Measurements from ENCODE around the gene ELANE.
"Not testable (repeated sequence)": the region's sequence is repeated elsewhere in the genome, so short reads cannot be mapped to it uniquely, and the experiment has no call there.

ELANE gene

DNA sequence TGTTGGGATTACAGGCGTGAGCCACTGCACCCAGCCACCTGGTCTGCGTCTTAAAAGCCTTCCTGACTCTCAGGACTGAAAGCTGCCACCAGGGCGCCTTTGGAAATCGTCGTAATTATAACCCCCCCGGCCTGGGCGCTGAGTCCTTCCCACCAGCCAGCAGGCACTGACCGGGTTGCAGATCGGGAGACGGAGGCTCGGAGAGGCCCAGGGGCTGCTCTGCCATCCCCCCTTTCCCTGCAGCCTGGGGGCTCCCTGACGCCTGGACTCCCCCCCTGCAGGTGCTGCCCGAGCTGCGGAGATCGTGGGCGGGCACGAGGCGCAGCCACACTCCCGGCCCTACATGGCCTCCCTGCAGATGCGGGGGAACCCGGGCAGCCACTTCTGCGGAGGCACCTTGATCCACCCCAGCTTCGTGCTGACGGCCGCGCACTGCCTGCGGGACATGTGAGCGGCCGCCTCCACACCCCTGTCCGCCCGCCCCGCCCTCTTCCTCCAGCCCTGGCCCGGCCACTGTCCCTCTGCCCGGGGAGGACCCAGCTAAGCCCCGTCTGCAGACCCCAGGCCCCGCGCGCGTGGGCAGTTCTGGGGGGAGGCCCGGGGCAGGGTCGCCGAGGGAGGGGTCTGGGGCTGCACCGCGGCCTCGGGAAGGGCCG, 8.8 kb upstream of the ELANE start:
- DNase-seq = peak in 2 of 3 donors; percentile 37 to 75

GRCh38 chr19:843836-844545, 8.1 kb upstream of the ELANE start:
- DNase-seq = no peak

DNA sequence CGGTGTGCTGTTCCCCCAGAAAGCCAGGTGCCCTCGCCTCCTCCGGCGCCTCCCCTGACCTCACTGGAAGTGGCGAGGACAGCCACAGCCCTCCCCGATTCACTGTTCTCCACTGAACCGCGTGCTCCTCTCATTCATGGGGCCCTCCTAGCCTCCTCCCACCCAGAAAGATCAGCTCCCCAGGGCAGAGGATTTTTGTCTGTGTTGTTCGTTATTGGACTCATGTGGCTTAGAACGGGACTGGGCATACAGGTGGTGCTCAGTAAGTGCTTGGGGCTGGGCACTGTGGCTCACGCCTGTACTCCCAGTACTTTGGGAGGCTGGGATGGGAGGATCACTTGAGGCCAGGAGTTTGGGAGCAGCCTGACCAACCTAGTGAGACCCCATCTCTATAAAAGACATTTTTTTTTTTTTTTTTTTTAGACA, 7.5 kb upstream of the ELANE start:
- DNase-seq = no peak

GRCh38 chr19:845707-846521, 6.2 kb upstream of the ELANE start:
- DNase-seq = no peak

DNA sequence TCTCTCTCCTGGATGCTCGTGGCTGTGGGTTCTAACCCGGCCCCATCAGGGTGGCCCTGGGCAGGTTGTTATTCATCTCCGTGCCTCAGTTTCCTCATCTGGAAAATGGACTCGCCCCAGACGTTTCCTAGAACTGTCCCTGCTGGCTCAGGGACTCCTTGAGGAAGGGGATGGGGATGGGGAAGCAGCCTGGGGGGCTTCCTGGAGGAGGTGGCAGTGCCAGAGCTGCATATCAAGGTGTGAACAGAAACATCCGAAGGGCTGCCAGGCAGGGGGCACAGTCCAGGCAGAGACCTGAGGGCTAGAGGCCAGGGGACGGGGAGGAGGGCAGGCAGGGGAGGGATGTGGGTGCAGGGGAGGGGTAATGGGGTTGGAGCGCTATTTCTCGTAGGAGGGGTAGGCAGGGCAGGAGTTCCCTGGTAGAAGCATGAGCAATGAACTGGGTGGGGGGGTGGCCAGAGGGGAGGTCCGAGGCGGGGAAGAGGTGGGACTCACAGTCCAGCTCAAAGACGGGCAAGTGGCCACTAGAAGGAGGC, 3.6 kb upstream of the ELANE start:
- DNase-seq = peak in 2 of 3 donors; percentile 31 to 51

DNA sequence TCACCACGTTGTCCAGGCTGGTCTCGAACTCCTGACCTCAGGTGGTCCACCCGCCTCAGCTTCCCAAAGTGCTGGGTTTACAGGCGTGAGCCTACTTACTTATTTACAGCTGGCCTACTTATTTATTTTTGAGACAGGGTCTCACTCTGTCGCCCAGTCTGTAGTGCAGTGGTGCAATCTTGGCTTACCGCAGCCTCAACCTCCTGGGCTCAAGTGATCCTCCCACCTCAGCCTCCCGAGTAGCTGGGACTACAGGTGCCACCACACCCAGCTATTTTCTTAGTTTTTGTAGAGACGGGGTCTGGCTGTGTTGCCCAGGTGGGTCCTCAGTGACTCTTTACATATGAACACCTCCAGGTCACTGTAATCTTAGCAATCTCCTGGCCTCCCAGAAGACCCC, 2.9 kb upstream of the ELANE start:
- DNase-seq = not testable (repeated sequence)

- peak; percentile 55 to 82 (median 70) for DNase-seq
Observed at GRCh38 chr19:850221-850978, 1.7 kb upstream of the ELANE start.

- no peak for DNase-seq
Observed at GRCh38 chr19:850979-851335, 1.1 kb upstream of the ELANE start.

DNA sequence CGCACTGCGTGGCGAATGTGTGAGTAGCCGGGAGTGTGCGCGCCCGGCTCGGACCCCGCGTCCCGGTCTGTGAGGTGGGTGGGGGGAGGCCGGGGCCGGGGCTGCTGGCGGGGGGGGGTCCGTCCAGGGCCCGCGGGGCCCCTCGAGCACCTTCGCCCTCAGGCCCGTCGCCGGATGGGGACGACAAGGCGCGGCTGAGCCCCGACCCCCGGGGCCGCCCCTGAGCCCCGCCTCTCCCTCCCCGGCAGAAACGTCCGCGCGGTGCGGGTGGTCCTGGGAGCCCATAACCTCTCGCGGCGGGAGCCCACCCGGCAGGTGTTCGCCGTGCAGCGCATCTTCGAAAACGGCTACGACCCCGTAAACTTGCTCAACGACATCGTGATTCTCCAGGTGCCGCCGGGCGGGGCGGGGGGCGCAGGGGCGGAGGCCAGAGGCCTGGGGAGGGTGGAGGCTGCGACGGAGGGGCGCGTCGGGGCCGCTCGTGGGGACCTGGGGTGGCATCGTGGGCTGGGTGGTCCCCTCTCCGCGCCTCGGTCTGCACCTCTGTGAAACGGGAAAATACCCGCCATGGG, 997 bp downstream of the ELANE start:
- no peak for DNase-seq

GRCh38 chr19:853614-854220, 1.6 kb downstream of the ELANE start:
- DNase-seq = not testable (repeated sequence)

GRCh38 chr19:854549-854948, 2.4 kb downstream of the ELANE start:
- DNase-seq = no peak

DNA sequence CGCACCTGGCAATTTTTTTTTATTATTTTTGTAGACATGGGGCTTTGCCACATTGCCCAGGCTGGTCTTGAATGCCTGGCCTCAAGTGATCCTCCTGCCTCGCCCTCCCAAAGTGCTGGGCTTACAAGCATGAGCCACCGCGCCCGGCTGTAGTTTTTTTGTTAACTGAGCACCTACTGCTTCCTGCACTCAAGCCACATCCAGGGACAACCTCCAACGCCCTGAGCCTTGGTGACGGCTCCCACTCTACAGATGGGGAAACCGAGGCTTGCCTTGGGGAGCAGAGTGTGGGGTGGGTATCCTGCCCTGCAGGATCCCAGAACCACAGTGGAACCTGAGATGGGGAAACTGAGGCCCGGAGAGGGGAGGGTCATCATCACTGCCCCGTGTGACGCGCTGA, 3.0 kb downstream of the ELANE start:
- no peak for DNase-seq

DNA sequence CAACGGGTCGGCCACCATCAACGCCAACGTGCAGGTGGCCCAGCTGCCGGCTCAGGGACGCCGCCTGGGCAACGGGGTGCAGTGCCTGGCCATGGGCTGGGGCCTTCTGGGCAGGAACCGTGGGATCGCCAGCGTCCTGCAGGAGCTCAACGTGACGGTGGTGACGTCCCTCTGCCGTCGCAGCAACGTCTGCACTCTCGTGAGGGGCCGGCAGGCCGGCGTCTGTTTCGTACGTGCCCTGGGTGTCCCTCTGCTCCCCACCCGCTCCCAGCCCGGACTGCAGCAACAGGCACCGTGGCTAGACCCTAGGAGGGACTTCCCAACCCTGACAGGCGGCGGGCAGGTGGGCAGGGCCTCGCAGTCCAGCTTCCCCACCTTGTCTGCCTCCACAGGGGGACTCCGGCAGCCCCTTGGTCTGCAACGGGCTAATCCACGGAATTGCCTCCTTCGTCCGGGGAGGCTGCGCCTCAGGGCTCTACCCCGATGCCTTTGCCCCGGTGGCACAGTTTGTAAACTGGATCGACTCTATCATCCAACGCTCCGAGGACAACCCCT, 3.5 kb downstream of the ELANE start:
- DNase-seq = no peak

- DNase-seq = no peak
Observed at GRCh38 chr19:858284-858683, 6.2 kb downstream of the ELANE start.

DNA sequence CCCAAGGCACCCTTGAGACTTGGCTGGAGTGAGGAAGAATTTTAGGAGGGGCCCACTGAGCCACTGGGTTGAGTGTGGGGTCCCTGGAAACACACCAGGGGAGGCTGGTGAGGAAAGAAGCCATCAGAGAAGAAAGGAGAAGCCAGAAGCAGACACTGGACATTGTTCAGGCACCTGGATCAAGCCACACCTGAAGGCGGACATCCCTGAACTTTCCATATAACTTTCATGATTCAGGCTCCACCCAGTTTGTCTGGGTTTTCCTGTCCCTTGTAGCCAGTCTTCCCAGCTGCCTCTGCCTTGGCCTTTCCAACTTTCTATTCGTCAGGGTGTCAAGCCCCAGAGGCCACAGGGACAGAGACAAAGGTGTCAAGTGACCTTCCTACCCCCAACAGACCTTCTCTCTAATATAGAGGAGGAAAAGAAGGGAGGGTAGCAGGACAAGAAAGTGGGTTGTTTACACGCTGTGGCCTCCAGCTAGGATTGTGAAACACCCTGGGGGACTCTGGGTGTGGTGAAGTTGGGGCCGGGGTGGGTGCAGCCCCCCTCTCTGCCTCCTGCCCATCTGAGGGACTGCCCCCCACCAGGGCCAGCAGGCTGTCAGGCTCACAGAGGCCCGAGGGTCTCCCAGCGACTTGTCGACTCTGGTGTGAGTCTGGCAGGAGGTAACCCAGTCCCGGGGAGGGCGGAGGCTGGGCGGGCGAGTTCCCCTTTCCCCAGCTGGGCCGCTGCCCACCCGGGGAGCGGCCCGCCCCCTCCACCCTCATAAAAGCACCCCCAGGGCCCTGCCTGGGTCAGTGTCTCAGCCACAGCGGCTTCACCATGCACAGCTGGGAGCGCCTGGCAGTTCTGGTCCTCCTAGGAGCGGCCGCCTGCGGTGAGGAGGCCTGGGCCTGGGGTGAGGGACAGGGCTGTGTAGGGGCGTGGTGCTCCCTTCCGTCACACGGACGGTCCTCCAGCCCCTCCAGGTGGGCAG, 7.1 kb downstream of the ELANE start, which contains the start of gene CFD:
Gene CFD, plus strand, starts transcription at position 797 of the 976 bp plus-strand sequence. Its CDS starts 26 bp downstream, at position 823.
- DNase-seq = peak; percentile 74 to 88 (median 78)

- no peak for DNase-seq
Observed at GRCh38 chr19:861141-861755, 9.1 kb downstream of the ELANE start.

DNA sequence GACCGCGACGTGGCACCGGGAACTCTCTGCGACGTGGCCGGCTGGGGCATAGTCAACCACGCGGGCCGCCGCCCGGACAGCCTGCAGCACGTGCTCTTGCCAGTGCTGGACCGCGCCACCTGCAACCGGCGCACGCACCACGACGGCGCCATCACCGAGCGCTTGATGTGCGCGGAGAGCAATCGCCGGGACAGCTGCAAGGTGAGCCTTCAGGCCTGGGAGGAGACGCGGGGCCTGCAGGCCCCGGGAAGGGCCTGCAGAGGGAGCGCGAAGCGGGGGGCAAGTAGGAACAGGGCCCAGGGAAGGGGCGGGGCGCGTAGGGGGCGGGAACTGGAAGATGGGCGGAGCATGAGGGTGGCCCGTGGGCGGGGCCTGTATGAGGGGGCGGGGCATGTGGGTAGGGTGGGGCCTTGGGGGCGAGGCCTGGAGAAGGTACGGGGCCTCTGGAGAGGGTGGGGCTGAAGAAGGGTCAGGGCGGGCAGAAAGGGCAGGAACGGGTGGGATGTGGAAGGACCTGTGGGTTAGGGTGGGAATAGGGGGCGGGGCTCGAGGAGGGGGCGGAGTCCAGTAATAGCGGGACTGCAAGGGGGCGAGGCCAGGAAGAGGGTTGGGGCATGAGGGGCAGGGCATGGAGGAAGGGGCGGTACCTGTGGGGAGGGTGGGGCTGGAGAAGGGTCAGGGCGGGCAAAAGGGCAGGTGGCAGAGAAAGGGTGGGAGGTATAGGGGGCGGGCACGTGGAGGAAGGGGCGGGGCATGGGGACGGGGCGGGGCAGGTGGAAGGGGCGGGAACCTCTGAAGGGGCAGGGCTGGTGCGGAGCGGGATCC, 9.9 kb downstream of the ELANE start:
- peak; percentile 64 to 89 (median 72) for DNase-seq

DNA sequence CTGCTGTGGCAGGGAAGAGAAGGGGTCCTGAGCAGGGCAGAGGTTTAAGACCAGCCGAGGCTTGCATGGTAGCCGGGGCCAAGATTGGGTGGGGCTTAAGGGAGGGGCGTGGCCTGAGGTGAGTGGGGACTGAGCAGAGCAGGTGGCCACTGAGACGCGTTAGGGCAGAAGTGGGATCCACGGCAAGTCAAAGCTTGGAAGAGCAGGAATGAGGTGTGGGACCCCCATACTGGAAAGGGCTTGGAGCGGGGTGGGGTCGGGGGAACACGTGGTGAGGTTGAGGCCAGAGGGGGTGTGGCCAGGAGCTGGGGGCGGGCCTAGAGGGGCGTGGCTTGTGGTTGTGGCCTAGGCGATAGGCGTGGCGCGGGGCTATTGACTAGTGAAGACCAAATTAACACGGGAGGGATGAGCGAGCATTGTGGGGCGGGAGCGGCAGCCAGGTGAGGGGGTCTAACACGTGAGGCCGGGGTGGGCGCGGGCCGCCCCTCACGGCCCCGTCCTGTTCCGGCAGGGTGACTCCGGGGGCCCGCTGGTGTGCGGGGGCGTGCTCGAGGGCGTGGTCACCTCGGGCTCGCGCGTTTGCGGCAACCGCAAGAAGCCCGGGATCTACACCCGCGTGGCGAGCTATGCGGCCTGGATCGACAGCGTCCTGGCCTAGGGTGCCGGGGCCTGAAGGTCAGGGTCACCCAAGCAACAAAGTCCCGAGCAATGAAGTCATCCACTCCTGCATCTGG, 10.6 kb downstream of the ELANE start:
- peak; percentile 69 to 86 (median 77) for DNase-seq

Measured in suppressor macrophage treated with lipopolysaccharide for 1 hour (primary cell).